Stomach (tissue), 4 donors: ENCODE results near the gene PRMT1.

Source experiments
- POLR2A ChIP-seq, 4 donors: fragments of 450-650 bp; IDR thresholded peaks; one replicate each; pipeline ENCODE4 v1.6.1; 2016; ENCODE audit warnings: antibody characterized with exemption in 4 of 4, control low read depth in 2 of 4, mild to moderate bottlenecking in 1 of 4, moderate library complexity in 1 of 4
- POLR2AphosphoS5 ChIP-seq, 3 donors: sonication (generic); formaldehyde crosslinking; IDR thresholded peaks; one replicate each; pipeline ENCODE4 v1.6.1; 2016; ENCODE audit warnings: antibody characterized with exemption in 3 of 3
- TF ChIP-seq, protein P1 (sequence below), 7 experiments: fragments of 450-650 bp in 4 of 7; fragments of 200-600 bp in 3 of 7; sonication (generic) in 3 of 7; IDR thresholded peaks; one replicate each; pipeline ENCODE4 v1.5.1; 2016 to 2019; ENCODE audit warnings: antibody characterized with exemption in 7 of 7, control low read depth in 2 of 7, mild to moderate bottlenecking in 1 of 7

GRCh38 chr19:49667473-49667872 is 9.6 kb upstream of the PRMT1 start:
- TF ChIP-seq POLR2A (IDR thresholded peaks at IDR 0.05) (no peak), POLR2AphosphoS5 (IDR thresholded peaks at IDR 0.05) (no peak)
- TF ChIP-seq, protein P1, sequence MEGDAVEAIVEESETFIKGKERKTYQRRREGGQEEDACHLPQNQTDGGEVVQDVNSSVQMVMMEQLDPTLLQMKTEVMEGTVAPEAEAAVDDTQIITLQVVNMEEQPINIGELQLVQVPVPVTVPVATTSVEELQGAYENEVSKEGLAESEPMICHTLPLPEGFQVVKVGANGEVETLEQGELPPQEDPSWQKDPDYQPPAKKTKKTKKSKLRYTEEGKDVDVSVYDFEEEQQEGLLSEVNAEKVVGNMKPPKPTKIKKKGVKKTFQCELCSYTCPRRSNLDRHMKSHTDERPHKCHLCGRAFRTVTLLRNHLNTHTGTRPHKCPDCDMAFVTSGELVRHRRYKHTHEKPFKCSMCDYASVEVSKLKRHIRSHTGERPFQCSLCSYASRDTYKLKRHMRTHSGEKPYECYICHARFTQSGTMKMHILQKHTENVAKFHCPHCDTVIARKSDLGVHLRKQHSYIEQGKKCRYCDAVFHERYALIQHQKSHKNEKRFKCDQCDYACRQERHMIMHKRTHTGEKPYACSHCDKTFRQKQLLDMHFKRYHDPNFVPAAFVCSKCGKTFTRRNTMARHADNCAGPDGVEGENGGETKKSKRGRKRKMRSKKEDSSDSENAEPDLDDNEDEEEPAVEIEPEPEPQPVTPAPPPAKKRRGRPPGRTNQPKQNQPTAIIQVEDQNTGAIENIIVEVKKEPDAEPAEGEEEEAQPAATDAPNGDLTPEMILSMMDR (IDR thresholded peaks at IDR 0.05) = no peak
